IMR-90 (cell line): Measurements from ENCODE around the gene ABCC8.

Experiments used
- CTCF ChIP-seq: conservative IDR thresholded peaks from 2 replicates; pipeline ENCODE4 v1.5.1; 2012; ENCODE audit warnings: mild to moderate bottlenecking, low read depth, low read length, improper control_type of control experiment
- POLR2A ChIP-seq: IDR thresholded peaks from 2 replicates; pipeline ENCODE4 v1.6.1; 2012; ENCODE audit warnings: mild to moderate bottlenecking, low read depth, low read length
- RAD21 ChIP-seq: IDR thresholded peaks from 2 replicates; pipeline ENCODE4 v1.6.1; 2012; ENCODE audit warnings: low read length, improper control_type of control experiment

GRCh38 chr11:17366495-17366894 is 110.2 kb downstream of the ABCC8 start:
- no peak for TF ChIP-seq CTCF
- no peak for TF ChIP-seq RAD21
- TF ChIP-seq POLR2A, result no peak
